HCT116 (cell line): ENCODE results near the gene GRIK2.

Source experiments
- ATF3 ChIP-seq: IDR thresholded peaks from 2 replicates; pipeline ENCODE4 v1.6.1; 2012
- CEBPB ChIP-seq: IDR thresholded peaks from 2 replicates; pipeline ENCODE4 v1.6.1; 2012; ENCODE audit warnings: low read depth
- CTCF ChIP-seq, 3 experiments: fragments of 200-600 bp in 1 of 3; sonication (generic) in 1 of 3; IDR thresholded peaks in 2 of 3; conservative IDR thresholded peaks in 1 of 3; 2 replicates each; pipeline ENCODE4 v1.5.1; 2012 to 2017; ENCODE audit warnings: low read depth in 2 of 3, low read length in 2 of 3, antibody characterized with exemption in 1 of 3, borderline replicate concordance in 1 of 3, control low read depth in 1 of 3, mild to moderate bottlenecking in 1 of 3, mixed read lengths in 1 of 3, mixed run types in 1 of 3, moderate library complexity in 1 of 3; ENCODE audit not compliant: insufficient read depth in 1 of 3
- EZH2 ChIP-seq: fragments of 200-600 bp; sonication (generic); IDR thresholded peaks from 2 replicates; pipeline ENCODE4 v1.6.1; 2017; ENCODE audit warnings: antibody characterized with exemption, mixed run types
- EZH2phosphoT487 ChIP-seq: fragments of 200-600 bp; IDR thresholded peaks from 2 replicates; pipeline ENCODE4 v1.6.1; 2018; ENCODE audit warnings: antibody characterized with exemption, borderline replicate concordance
- FOSL1 ChIP-seq: IDR thresholded peaks from 2 replicates; pipeline ENCODE4 v1.6.1; 2012; ENCODE audit warnings: low read depth
- MAX ChIP-seq: IDR thresholded peaks from 2 replicates; pipeline ENCODE4 v1.6.1; 2012
- POLR2A ChIP-seq: IDR thresholded peaks from 2 replicates; pipeline ENCODE4 v1.7.0; 2011; ENCODE audit warnings: borderline replicate concordance; ENCODE audit not compliant: insufficient read depth, insufficient read length; ENCODE audit errors: extremely low read depth
- POLR2AphosphoS5 ChIP-seq: IDR thresholded peaks from 2 replicates; pipeline ENCODE4 v1.6.1; 2011; ENCODE audit warnings: mild to moderate bottlenecking, low read depth, low read length, moderate library complexity
- RAD21 ChIP-seq: IDR thresholded peaks from 2 replicates; pipeline ENCODE4 v1.6.1; 2012; ENCODE audit warnings: low read depth, mild to moderate bottlenecking
- REST ChIP-seq: IDR thresholded peaks from 2 replicates; pipeline ENCODE4 v1.6.1; 2012; ENCODE audit warnings: low read depth
- SIN3A ChIP-seq: IDR thresholded peaks from 2 replicates; pipeline ENCODE4 v1.6.1; 2012; ENCODE audit warnings: low read depth
- SP1 ChIP-seq: IDR thresholded peaks from 2 replicates; pipeline ENCODE4 v1.6.1; 2012; ENCODE audit warnings: low read depth
- YY1 ChIP-seq: IDR thresholded peaks from 2 replicates; pipeline ENCODE4 v1.6.1; 2011; ENCODE audit warnings: low read length, low read depth, moderate library complexity, mild to moderate bottlenecking; ENCODE audit not compliant: insufficient replicate concordance; ENCODE audit errors: extremely low read depth

- TF ChIP-seq EZH2phosphoT487 (no peak), ATF3 (no peak), CTCF (IDR thresholded peaks at IDR 0.05 in 2 of 3, conservative IDR thresholded peaks at IDR 0.05 in 1 of 3; ENCODE audit: borderline replicate concordance in 1 of 3, insufficient read depth in 1 of 3, low read depth in 2 of 3, low read length in 2 of 3) (no peak), CEBPB (no peak), YY1 (no peak), MAX (no peak), FOSL1 (no peak), RAD21 (no peak), POLR2AphosphoS5 (no peak), SP1 (no peak), EZH2 (no peak), SIN3A (no peak), REST (no peak), POLR2A (no peak)
Measured at GRCh38 chr6:101379926-101380325, 13.6 kb upstream of the GRIK2 start.
